Fibroblast of pulmonary artery (primary cell): ENCODE measurements around the gene FCN1.

Source experiments
- DNase-seq: peaks from one replicate; pipeline ENCODE4 v3.0.0-alpha.2; 2010; ENCODE audit warnings: low read depth
- H3K4me3 ChIP-seq: replicated peaks from 2 replicates; pipeline ENCODE4 v1.5.1; 2011; ENCODE audit warnings: low read depth, mild to moderate bottlenecking, control low read depth, low read length, moderate library complexity
- TF ChIP-seq, protein P1 (sequence below): IDR thresholded peaks from 2 replicates; pipeline ENCODE4 v1.5.1; 2011; ENCODE audit warnings: mild to moderate bottlenecking, control low read depth, low read length, inconsistent platforms; ENCODE audit errors: missing control alignments

FCN1 gene

DNA sequence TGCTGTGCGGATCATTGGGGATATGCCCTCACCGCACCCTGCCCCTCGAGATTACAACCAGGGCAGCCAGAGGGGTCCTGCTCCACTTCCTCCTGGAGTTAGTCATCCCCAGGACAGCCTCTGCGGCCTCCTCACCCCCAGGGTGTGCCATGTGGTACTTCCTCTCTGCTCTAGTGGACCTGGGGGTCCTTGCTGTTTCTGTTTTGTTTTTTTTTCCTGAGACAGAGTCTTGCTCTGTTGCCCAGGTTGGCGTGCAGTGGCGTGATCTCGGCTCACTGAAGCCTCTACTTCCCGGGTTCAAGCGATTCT lies 5.2 kb upstream of the FCN1 start:
- DNase-seq = no peak
- no peak overlapping the region for H3K4me3 ChIP-seq
- TF ChIP-seq, protein P1, sequence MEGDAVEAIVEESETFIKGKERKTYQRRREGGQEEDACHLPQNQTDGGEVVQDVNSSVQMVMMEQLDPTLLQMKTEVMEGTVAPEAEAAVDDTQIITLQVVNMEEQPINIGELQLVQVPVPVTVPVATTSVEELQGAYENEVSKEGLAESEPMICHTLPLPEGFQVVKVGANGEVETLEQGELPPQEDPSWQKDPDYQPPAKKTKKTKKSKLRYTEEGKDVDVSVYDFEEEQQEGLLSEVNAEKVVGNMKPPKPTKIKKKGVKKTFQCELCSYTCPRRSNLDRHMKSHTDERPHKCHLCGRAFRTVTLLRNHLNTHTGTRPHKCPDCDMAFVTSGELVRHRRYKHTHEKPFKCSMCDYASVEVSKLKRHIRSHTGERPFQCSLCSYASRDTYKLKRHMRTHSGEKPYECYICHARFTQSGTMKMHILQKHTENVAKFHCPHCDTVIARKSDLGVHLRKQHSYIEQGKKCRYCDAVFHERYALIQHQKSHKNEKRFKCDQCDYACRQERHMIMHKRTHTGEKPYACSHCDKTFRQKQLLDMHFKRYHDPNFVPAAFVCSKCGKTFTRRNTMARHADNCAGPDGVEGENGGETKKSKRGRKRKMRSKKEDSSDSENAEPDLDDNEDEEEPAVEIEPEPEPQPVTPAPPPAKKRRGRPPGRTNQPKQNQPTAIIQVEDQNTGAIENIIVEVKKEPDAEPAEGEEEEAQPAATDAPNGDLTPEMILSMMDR = no peak

GRCh38 chr9:134922066-134922931 lies 4.6 kb upstream of the FCN1 start:
- no peak for DNase-seq
- TF ChIP-seq, protein P1 = no peak
- H3K4me3 ChIP-seq = no peak overlapping the region

- no peak for DNase-seq
These were observed 1.6 kb upstream of the FCN1 start for GRCh38 chr9:134919303-134919702.

GRCh38 chr9:134918646-134919045 lies 934 bp upstream of the FCN1 start:
- no peak overlapping the region for H3K4me3 ChIP-seq
- DNase-seq = no peak
- TF ChIP-seq, protein P1 = no peak

More at GRCh38 chr9:134919303-134919702, 1.6 kb upstream of the FCN1 start:
- H3K4me3 ChIP-seq = no peak overlapping the region
- TF ChIP-seq, protein P1 = no peak

GRCh38 chr9:134916161-134916665 lies 1.5 kb downstream of the FCN1 start:
- TF ChIP-seq, protein P1 = no peak
- no peak for DNase-seq

GRCh38 chr9:134915046-134915985 lies 2.4 kb downstream of the FCN1 start:
- TF ChIP-seq, protein P1 = no peak
- H3K4me3 ChIP-seq = no peak overlapping the region
- no peak for DNase-seq

More at GRCh38 chr9:134916161-134916665, 1.5 kb downstream of the FCN1 start:
- H3K4me3 ChIP-seq = no peak overlapping the region
